Epithelial cell of proximal tubule (primary cell): Measurements from ENCODE around the gene ADGRG1. TPM values are rescaled to one million over a fixed set of nuclear protein-coding genes. Genes with fewer than 3 reads are reported as not detected.
"Not testable (repeated sequence)": the region's sequence is repeated elsewhere in the genome, so short reads cannot be mapped to it uniquely, and the experiment has no call there.

Source experiments
- DNase-seq: peaks from one replicate; pipeline ENCODE4 v3.0.0-alpha.2; 2011; ENCODE audit warnings: low read depth
- H3K4me3 ChIP-seq: 2 replicates; pipeline ENCODE4 v1.5.1; 2011; ENCODE audit warnings: low read depth, mild to moderate bottlenecking, low read length
- CTCF ChIP-seq: conservative IDR thresholded peaks from 2 replicates; pipeline ENCODE4 v1.5.1; 2012; ENCODE audit warnings: low read depth, mild to moderate bottlenecking, low read length
- total RNA-seq: library from RNA; depleted of rRNA; stranded (reverse); fragments of >200 nt; gene quantifications from 2 replicates; pipeline ENCODE4 v1.2.3, GENCODE V29; 2015

Gene ADGRG1
- total RNA-seq, 1 donor from 2014 or later = 101 TPM

- no peak overlapping the region for H3K4me3 ChIP-seq
- DNase-seq = no peak
- no peak for TF ChIP-seq CTCF
These were observed 76.7 kb downstream of the ADGRG1 start for GRCh38 chr16:57704905-57705852.

- H3K4me3 ChIP-seq = no peak overlapping the region
- DNase-seq = no peak
- no peak for TF ChIP-seq CTCF
These were observed 78.3 kb downstream of the ADGRG1 start for GRCh38 chr16:57706717-57707116.

- H3K4me3 ChIP-seq = no peak overlapping the region
- no peak for DNase-seq
- TF ChIP-seq CTCF = no peak
These were observed 78.9 kb downstream of the ADGRG1 start for GRCh38 chr16:57707331-57707730.

GRCh38 chr16:57708168-57708567 lies 79.7 kb downstream of the ADGRG1 start:
- DNase-seq = no peak
- TF ChIP-seq CTCF = no peak
- H3K4me3 ChIP-seq = no peak overlapping the region

- H3K4me3 ChIP-seq = no peak overlapping the region
- no peak for DNase-seq
- no peak for TF ChIP-seq CTCF
These were observed 81.2 kb downstream of the ADGRG1 start for GRCh38 chr16:57709663-57710062.

- TF ChIP-seq CTCF = no peak
- no peak for DNase-seq
- no peak overlapping the region for H3K4me3 ChIP-seq
These were observed 82.9 kb downstream of the ADGRG1 start for GRCh38 chr16:57711346-57711745.

GRCh38 chr16:57711993-57712392 lies 83.6 kb downstream of the ADGRG1 start:
- no peak for DNase-seq
- H3K4me3 ChIP-seq = no peak overlapping the region
- TF ChIP-seq CTCF = no peak

- H3K4me3 ChIP-seq, DNase-seq: not testable (repeated sequence)
These were observed 84.1 kb downstream of the ADGRG1 start for GRCh38 chr16:57712569-57712968.
